Fibroblast of lung (primary cell): ENCODE measurements around the gene TTC39B. TPM values are rescaled to one million over a fixed set of nuclear protein-coding genes. Genes with fewer than 3 reads are reported as not detected.

Experiments used
- DNase-seq, 2 donors: peaks; one replicate each; pipeline versions ENCODE4 v3.0.0 to v3.0.0-alpha.2; 2010; ENCODE audit warnings: low read depth in 2 of 2
- H2AFZ ChIP-seq: 2 replicates; pipeline ENCODE4 v1.5.1; 2012; ENCODE audit warnings: low read length, control low read depth, inconsistent platforms
- H3K27ac ChIP-seq: 2 replicates; pipeline ENCODE4 v1.5.1; 2011; ENCODE audit warnings: low read length, control low read depth; ENCODE audit not compliant: insufficient read depth
- H3K27me3 ChIP-seq: 2 replicates; pipeline ENCODE4 v1.5.1; 2011; ENCODE audit warnings: mild to moderate bottlenecking, low read length; ENCODE audit not compliant: control insufficient read depth, insufficient read depth
- H3K36me3 ChIP-seq: 2 replicates; pipeline ENCODE4 v1.5.1; 2011; ENCODE audit warnings: low read length; ENCODE audit not compliant: control insufficient read depth, insufficient read depth
- H3K4me1 ChIP-seq: 2 replicates; pipeline ENCODE4 v1.5.1; 2011; ENCODE audit warnings: low read length; ENCODE audit not compliant: control insufficient read depth, insufficient read depth; ENCODE audit errors: extremely low read depth
- H3K4me2 ChIP-seq: 2 replicates; pipeline ENCODE4 v1.5.1; 2011; ENCODE audit warnings: low read length, control low read depth; ENCODE audit not compliant: insufficient read depth; ENCODE audit errors: extremely low read depth
- H3K4me3 ChIP-seq, 4 experiments: fragments of 200-600 bp in 1 of 4; sonication (generic) in 1 of 4; replicated peaks in 1 of 4; 2 replicates each; pipeline ENCODE4 v1.5.1; 2011 to 2016; ENCODE audit warnings: low read length in 4 of 4, low read depth in 3 of 4, mild to moderate bottlenecking in 3 of 4, control low read depth in 2 of 4, inconsistent platforms in 1 of 4, mixed read lengths in 1 of 4; ENCODE audit not compliant: insufficient read depth in 1 of 4; ENCODE audit errors: control extremely low read depth in 1 of 4
- H3K79me2 ChIP-seq: 2 replicates; pipeline ENCODE4 v1.5.1; 2012; ENCODE audit warnings: mild to moderate bottlenecking, low read length, inconsistent platforms; ENCODE audit not compliant: control insufficient read depth, insufficient read depth
- H3K9ac ChIP-seq: 2 replicates; pipeline ENCODE4 v1.5.1; 2011; ENCODE audit warnings: mild to moderate bottlenecking, low read length, control low read depth; ENCODE audit not compliant: insufficient read depth
- H3K9me3 ChIP-seq: 2 replicates; pipeline ENCODE4 v1.5.1; 2012; ENCODE audit warnings: low read depth, low read length; ENCODE audit not compliant: control insufficient read depth, insufficient read depth
- H4K20me1 ChIP-seq: 2 replicates; pipeline ENCODE4 v1.5.1; 2011; ENCODE audit warnings: low read length; ENCODE audit not compliant: control insufficient read depth, insufficient read depth; ENCODE audit errors: extremely low read depth
- EZH2 ChIP-seq: IDR thresholded peaks from 2 replicates; pipeline ENCODE4 v1.5.1; 2012; ENCODE audit warnings: low read length, control low read depth, mild to moderate bottlenecking; ENCODE audit errors: missing control alignments
- polyA plus RNA-seq, 2 donors: library from polyadenylated mRNA; depleted of rRNA in 1 of 2; stranded (reverse) in 1 of 2; unstranded in 1 of 2; fragments of >200 nt; gene quantifications; 2 replicates each; pipeline ENCODE4 v1.2.1, GENCODE V29; 2011 to 2012; ENCODE audit warnings: missing spikeins in 1 of 2
- total RNA-seq: library from RNA; depleted of rRNA; stranded (reverse); fragments of >200 nt; gene quantifications from 2 replicates; pipeline ENCODE4 v1.2.1, GENCODE V29; 2014
- TF ChIP-seq, protein P1 (sequence below), 2 donors: IDR thresholded peaks in 1 of 2; conservative IDR thresholded peaks in 1 of 2; 1 replicate in 1 of 2; 2 replicates in 1 of 2; pipeline ENCODE4 v1.5.1; 2011 to 2012; ENCODE audit warnings: low read length in 2 of 2, control low read depth in 1 of 2, inconsistent platforms in 1 of 2, low read depth in 1 of 2, mild to moderate bottlenecking in 1 of 2

The TTC39B gene
- total and polyA plus RNA-seq, 2 donors (not counting 1 experiment from before 2014, with no cell fraction given) = 6.2 to 16.8 TPM

DNA sequence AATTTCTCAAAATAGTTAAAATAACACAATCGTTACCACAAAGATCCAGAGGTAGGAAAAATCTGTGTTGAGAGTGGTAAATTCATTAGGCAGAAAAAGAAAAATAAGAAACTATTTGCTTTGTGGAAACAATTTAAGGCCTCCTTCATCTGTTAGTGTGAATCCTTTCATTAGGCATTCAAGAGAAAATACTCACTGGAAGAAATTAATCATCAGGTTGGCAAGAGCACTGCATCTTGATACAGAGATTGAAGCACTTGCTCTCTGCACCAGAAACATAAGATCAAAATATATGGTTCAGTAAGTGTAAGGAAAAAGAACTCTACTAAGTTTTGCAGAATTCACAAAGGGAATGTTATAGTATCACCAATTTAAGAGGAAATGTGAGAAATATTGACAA, 44.4 kb downstream of the TTC39B start:
- H2AFZ ChIP-seq = no peak overlapping the region
- TF ChIP-seq, protein P1, sequence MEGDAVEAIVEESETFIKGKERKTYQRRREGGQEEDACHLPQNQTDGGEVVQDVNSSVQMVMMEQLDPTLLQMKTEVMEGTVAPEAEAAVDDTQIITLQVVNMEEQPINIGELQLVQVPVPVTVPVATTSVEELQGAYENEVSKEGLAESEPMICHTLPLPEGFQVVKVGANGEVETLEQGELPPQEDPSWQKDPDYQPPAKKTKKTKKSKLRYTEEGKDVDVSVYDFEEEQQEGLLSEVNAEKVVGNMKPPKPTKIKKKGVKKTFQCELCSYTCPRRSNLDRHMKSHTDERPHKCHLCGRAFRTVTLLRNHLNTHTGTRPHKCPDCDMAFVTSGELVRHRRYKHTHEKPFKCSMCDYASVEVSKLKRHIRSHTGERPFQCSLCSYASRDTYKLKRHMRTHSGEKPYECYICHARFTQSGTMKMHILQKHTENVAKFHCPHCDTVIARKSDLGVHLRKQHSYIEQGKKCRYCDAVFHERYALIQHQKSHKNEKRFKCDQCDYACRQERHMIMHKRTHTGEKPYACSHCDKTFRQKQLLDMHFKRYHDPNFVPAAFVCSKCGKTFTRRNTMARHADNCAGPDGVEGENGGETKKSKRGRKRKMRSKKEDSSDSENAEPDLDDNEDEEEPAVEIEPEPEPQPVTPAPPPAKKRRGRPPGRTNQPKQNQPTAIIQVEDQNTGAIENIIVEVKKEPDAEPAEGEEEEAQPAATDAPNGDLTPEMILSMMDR (conservative IDR thresholded peaks at IDR 0.05 in 1 of 2, IDR thresholded peaks at IDR 0.05 in 1 of 2; ENCODE audit: low read depth in 1 of 2, low read length in 2 of 2) = no peak
- no peak for TF ChIP-seq EZH2
- no peaks in the 10 kb centered on the region for H3K9me3 ChIP-seq
- H3K27me3 ChIP-seq = no peaks in the 10 kb centered on the region
- no peak overlapping the region for H3K4me3 ChIP-seq
- DNase-seq = peak in 1 of 2 donors; percentile 59
- no peaks in the 10 kb centered on the region for H3K79me2 ChIP-seq
- no peak overlapping the region for H3K9ac ChIP-seq
- no peaks in the 10 kb centered on the region for H3K4me1 ChIP-seq
- H3K36me3 ChIP-seq = no peaks in the 10 kb centered on the region
- H3K4me2 ChIP-seq = no peak overlapping the region
- H3K27ac ChIP-seq = no peak overlapping the region
- H4K20me1 ChIP-seq = no peaks in the 10 kb centered on the region

DNA sequence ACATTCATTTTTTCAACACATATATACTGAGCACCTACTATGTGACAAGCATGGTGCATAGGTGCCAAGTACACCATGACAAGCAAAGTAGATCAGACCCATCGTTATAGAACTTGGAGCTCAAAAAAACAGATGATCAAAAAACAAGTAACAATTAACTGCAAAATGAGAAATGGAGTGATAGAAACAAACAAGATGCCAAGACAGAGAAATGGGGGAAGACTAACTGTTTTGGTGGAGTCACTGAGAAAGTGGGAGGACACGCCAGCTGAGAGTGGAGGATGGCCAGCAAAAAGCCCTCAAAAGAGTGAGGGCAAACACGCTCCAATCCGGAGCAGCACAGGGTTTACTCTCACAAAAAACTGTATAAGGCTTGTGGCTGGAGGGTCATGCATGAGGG, 50.6 kb downstream of the TTC39B start:
- Histone ChIP-seq H3K4me3 (no peak overlapping the region), H3K36me3 (no peaks in the 10 kb centered on the region), H2AFZ (no peak overlapping the region), H4K20me1 (no peaks in the 10 kb centered on the region), H3K27ac (no peak overlapping the region), H3K79me2 (no peaks in the 10 kb centered on the region), H3K27me3 (no peaks in the 10 kb centered on the region), H3K4me1 (no peaks in the 10 kb centered on the region), H3K9me3 (no peaks in the 10 kb centered on the region), H3K9ac (no peak overlapping the region), H3K4me2 (no peak overlapping the region)
- no peak for DNase-seq
- no peak for TF ChIP-seq EZH2
- TF ChIP-seq, protein P1 (conservative IDR thresholded peaks at IDR 0.05 in 1 of 2, IDR thresholded peaks at IDR 0.05 in 1 of 2; ENCODE audit: low read depth in 1 of 2, low read length in 2 of 2) = no peak

DNA sequence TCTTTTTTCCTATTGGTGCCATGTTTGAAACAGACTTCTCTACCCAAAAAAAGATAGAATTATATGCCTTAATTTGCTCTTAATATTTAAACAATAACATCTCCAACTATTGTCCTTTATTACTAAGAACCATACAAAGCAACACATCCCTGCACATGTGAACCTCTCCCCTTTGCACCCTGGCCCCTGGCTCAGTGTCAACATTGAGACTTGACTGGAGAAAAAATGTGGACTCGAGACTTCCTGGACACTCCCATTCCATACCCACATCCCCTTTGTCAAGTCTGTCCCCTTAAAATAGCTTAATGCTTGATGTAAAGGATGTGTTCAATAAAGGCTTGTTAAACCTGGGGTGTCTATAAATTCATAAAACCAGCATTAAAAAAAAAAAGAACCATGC, 53.2 kb downstream of the TTC39B start:
- no peaks in the 10 kb centered on the region for H3K36me3 ChIP-seq
- TF ChIP-seq EZH2 = no peak
- TF ChIP-seq, protein P1 (conservative IDR thresholded peaks at IDR 0.05 in 1 of 2, IDR thresholded peaks at IDR 0.05 in 1 of 2; ENCODE audit: low read depth in 1 of 2, low read length in 2 of 2) = no peak
- no peaks in the 10 kb centered on the region for H4K20me1 ChIP-seq
- no peak overlapping the region for H3K4me3 ChIP-seq
- H3K4me2 ChIP-seq = no peak overlapping the region
- H3K9me3 ChIP-seq = no peaks in the 10 kb centered on the region
- H3K27ac ChIP-seq = no peak overlapping the region
- DNase-seq = no peak
- H2AFZ ChIP-seq = no peak overlapping the region
- no peaks in the 10 kb centered on the region for H3K79me2 ChIP-seq
- H3K27me3 ChIP-seq = no peaks in the 10 kb centered on the region
- peaks cover 6% of the 10 kb centered on the region for H3K4me1 ChIP-seq
- no peak overlapping the region for H3K9ac ChIP-seq
